HG02840 (cell line): ENCODE results near the gene KIAA1328.

Experiments used
- ATAC-seq: cut with Tn5 transposase; IDR thresholded peaks from one replicate; pipeline ENCODE4 v1.9.1; 2021; ENCODE audit warnings: mild to moderate bottlenecking, moderate library complexity, moderate number of reproducible peaks; ENCODE audit not compliant: unreplicated experiment, low FRiP score

KIAA1328 gene

DNA sequence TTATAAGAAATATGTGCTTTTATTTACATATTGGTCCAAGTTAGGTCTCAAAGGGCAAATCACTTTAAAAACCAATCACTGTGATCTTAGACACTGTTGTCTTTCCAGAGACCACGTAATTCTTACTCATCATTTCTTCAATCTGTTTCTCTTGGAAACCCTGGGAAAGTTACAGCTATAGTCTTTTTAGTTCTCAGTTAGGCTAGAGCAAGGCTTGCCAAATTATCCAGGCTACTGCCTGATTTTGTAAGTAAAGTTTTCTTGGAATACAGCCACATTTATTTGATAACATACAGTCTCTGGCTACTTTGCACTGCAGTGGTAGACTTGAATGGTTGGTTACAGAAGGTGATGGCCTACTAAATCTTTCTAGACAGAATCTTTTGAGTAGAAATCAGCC is 106.0 kb downstream of the KIAA1328 start:
- ATAC-seq: no peak

DNA sequence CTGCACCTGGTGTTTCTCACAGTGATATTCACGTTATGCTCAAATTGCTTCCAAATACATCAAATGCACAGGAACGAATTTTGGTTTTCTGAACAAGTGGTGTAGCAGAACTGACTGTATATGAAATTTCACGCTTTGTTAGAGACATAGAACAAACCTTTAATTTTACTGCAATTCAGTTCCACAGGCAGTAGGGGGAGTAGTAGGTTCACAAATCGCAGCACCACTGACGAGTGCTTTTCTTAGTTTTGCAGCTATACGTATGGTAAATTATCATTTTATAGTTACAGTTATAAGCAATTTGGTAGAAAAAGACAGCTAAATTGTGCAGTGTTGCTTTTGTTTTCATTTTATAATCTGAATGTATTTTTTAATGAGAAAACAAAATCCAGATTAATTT is 113.3 kb downstream of the KIAA1328 start:
- ATAC-seq: no peak

DNA sequence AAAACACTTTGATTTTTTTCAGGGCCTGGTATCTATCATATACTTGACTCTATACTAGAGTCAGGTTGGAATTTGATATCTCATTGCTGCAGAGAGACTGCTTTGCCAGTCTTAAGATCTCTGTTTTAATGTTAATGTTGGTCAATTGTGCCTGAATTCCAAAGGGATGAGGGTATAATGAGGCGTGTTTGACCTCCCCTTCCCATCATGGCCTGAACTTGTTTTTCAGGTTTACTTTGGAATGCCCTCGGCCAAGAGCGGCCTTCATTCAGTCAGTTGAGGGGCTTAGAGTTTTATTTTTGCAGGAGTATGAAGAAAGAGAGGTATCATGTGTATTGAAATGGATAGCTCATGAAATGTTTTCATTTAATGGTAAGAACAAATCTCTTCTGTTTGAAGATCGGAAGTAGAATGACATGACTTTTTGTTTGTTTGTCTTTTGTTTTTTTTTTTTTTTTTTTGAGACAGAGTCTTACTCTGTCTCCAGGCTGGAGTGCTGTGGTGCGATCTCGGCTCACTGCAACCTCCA is 119.0 kb downstream of the KIAA1328 start:
- no peak for ATAC-seq

GRCh38 chr18:36950282-36950681 is 121.4 kb downstream of the KIAA1328 start:
- no peak for ATAC-seq

GRCh38 chr18:36950960-36951359 is 122.0 kb downstream of the KIAA1328 start:
- ATAC-seq: no peak

DNA sequence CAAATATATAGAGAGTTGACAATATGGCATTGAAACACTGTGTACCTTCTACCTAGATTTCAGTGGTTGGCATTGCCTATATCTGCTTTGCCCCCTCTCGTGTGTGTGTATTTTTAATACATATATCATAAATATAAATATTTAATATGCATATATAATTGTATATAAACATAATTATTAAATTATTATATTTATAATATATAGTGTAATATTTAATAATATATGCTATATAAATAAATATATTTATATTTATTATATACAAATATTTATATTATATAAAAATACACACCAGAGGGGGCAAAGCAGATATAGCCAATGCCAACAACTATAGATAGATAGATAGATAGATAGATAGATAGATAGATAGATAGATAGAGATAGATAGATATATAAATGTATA is 124.1 kb downstream of the KIAA1328 start:
- no peak for ATAC-seq

- no peak for ATAC-seq
Measured at GRCh38 chr18:36960038-36960437, 131.1 kb downstream of the KIAA1328 start.

GRCh38 chr18:36963464-36963863 is 134.5 kb downstream of the KIAA1328 start:
- no peak for ATAC-seq

GRCh38 chr18:36974686-36975085 is 145.8 kb downstream of the KIAA1328 start:
- no peak for ATAC-seq

- no peak for ATAC-seq
Measured at GRCh38 chr18:36977121-36977520, 148.2 kb downstream of the KIAA1328 start.

GRCh38 chr18:36993068-36993467 is 164.1 kb downstream of the KIAA1328 start:
- no peak for ATAC-seq

- ATAC-seq: peak; percentile 70
Measured at GRCh38 chr18:37006742-37007141, 177.8 kb downstream of the KIAA1328 start.

GRCh38 chr18:37012452-37012851 is 183.5 kb downstream of the KIAA1328 start:
- no peak for ATAC-seq

DNA sequence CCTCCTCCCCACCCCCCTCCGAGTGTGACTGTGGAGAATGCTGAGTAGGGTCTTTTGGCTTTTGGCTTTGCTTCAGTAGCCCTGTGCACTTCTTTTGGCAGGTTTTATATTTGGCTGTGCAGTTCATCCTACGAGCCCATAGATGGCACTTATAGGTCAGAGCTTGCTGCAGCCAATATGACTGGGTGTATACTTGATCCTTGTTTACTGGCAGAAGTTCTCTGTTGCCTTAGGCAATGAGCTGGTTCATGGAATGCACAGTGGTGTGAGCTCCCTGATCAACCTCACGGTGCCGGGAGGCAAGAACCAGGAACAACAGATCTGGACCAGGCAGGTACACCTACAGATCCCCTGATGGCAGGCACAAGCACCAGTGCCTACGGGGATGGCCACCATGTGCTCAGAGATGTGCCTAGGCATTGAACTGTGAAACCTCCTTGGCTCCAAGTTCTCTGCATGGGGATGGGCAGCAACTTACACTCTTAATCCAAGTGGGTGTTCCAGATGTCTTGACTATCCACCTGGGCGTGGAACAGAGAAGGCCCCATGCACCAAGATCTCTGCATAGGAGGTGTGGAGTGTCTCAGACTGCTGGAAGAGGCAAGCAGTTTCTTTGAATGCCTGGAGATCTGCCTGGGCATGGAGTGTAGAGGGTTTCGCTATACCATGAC is 190.4 kb downstream of the KIAA1328 start:
- no peak for ATAC-seq

DNA sequence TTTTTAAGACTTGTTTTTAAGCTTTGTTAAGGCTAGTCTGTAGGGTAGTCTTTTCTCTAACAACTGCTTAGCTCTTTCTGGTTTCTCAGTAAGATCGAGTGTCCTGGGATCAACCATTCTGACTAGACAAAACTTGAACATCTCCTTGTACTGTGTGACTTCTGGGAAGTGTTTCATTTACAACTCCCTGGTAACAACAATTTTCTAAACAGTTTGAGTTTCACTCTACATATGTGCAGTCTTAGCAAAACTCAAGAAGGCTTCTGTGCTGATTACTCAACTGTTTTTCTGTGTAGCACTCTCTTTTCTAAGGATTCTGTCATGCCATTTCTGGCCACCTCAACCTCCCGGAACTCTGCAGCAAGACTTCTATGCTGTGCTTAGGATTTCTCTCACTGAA is 204.5 kb downstream of the KIAA1328 start:
- no peak for ATAC-seq

GRCh38 chr18:37042381-37042780 is 213.5 kb downstream of the KIAA1328 start:
- ATAC-seq: no peak

GRCh38 chr18:37055137-37055802 is 226.3 kb downstream of the KIAA1328 start:
- ATAC-seq: no peak

GRCh38 chr18:37064187-37064586 is 235.3 kb downstream of the KIAA1328 start:
- ATAC-seq: no peak

GRCh38 chr18:37065254-37065653 is 236.3 kb downstream of the KIAA1328 start:
- no peak for ATAC-seq

GRCh38 chr18:37084912-37085311 is 256.0 kb downstream of the KIAA1328 start:
- ATAC-seq: no peak

GRCh38 chr18:37085362-37085761 is 256.4 kb downstream of the KIAA1328 start:
- no peak for ATAC-seq
